HFF-Myc (cell line): ENCODE measurements around the gene ABAT.

Source experiments
- DNase-seq: peaks from one replicate; pipeline ENCODE4 v3.0.0-alpha.2; 2011; ENCODE audit warnings: low read depth; ENCODE audit errors: extremely low read depth
- H3K4me3 ChIP-seq: replicated peaks from 2 replicates; pipeline ENCODE4 v1.5.1; 2011; ENCODE audit warnings: low read depth, mild to moderate bottlenecking, control low read depth, low read length
- TF ChIP-seq, protein P1 (sequence below): IDR thresholded peaks from 2 replicates; pipeline ENCODE4 v1.5.1; 2012; ENCODE audit warnings: mild to moderate bottlenecking, low read depth, low read length, control low read depth; ENCODE audit errors: missing control alignments

Gene ABAT

DNA sequence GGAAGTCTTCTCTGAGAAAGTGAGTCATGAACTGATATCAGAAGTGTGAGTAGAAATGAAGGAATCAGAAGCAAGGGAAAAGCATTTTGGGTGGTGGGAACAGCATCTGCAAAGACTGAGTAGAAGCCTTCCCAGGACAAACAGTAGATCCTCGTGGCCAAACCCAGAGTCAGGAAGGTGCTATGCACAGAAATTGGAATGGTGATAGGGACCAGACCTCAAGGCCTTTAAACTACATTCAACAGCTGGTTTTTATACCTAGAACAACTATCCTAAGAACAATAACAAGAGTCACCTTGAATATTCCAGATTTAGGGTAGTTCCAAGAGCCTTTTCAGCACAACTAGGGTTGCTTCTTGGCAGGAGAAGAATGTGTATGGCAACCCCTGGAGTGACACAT lies 15.3 kb downstream of the ABAT start:
- no peak for DNase-seq
- TF ChIP-seq, protein P1, sequence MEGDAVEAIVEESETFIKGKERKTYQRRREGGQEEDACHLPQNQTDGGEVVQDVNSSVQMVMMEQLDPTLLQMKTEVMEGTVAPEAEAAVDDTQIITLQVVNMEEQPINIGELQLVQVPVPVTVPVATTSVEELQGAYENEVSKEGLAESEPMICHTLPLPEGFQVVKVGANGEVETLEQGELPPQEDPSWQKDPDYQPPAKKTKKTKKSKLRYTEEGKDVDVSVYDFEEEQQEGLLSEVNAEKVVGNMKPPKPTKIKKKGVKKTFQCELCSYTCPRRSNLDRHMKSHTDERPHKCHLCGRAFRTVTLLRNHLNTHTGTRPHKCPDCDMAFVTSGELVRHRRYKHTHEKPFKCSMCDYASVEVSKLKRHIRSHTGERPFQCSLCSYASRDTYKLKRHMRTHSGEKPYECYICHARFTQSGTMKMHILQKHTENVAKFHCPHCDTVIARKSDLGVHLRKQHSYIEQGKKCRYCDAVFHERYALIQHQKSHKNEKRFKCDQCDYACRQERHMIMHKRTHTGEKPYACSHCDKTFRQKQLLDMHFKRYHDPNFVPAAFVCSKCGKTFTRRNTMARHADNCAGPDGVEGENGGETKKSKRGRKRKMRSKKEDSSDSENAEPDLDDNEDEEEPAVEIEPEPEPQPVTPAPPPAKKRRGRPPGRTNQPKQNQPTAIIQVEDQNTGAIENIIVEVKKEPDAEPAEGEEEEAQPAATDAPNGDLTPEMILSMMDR = no peak
- no peak overlapping the region for H3K4me3 ChIP-seq

DNA sequence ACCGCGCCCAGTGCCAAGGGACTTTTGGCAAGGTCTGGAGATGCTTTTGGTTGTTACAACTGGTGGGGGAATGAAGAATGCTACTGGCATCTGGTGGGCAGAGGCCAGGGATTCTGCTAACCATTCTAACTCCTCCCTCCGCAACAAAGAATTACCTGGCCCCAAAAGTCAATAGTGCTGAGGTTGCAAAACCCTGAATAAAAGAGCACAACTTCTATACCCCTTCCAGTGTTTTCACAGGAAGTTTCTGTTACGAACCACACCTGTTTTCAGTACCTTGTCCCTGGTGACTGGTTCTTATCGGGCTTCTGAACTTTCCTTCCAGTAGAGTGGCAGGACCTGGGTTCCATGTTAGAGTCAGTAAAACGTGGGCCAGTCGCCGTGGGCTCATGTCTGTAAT lies 17.3 kb downstream of the ABAT start:
- TF ChIP-seq, protein P1 = no peak
- DNase-seq = no peak
- no peak overlapping the region for H3K4me3 ChIP-seq

DNA sequence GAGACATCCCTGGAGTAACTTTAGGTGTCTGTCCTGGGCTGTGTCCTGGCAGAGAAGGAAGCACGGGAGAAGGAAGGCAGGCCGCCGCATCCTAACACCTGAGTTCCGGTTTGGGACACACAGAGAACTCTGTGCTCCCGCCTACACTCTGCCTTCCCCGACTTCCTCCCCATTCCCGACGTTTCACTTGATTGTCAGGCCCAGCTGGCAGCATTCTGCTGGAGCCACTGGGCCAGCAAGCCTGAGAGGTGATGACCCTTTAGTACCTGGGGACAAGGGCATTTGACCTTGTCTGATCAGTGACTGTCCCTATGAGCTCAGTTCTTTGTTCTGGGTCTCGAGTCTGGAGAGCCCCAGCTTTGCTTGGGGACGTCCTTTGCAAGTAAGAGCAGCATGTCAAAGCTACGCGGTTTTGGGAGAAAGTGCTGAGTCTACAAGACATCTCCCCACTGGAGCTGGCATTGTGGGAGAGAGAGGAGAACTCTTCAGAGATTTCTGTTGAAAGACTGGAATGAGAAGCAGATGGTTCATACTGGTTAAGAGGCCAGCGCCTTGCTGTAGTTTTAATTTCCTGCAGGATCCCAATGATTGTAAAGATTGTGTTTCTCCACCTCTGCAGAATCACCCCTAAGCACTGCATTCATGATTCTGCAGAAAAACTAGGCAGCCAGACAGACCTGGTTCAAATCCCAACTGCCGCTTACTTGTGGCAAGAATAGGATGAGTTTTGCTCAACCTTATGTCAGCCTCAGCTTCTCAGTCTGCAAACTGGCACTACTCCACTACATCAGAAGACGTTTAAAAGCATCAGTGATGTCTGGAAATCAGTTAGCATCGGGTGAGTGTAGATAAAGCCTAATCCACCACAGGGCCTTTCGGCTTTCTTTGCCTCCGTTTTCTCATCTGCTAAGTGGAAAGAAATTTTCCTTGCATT lies 20.6 kb downstream of the ABAT start:
- DNase-seq = no peak
- no peak overlapping the region for H3K4me3 ChIP-seq
- TF ChIP-seq, protein P1 = no peak

DNA sequence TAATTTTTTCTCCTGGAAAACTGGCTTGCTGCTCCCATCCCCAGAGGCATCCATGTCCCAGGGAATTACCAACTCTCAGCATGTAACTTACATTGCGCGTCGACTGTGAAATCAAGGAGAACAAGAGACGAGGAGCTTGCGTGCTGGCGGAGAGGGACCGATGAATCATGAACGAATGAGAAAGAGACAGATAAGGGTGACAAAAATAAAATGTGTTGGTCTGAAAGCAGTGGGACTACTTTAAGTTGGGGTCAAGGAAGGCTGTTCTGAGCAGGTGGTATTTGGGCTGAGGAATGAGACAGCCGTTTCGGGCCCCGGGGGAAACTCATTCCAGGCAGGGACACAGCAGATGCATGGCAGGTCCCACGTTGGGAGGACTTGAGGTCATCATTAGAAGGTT lies 22.5 kb downstream of the ABAT start:
- no peak for DNase-seq
- no peak overlapping the region for H3K4me3 ChIP-seq
- TF ChIP-seq, protein P1 = no peak

DNA sequence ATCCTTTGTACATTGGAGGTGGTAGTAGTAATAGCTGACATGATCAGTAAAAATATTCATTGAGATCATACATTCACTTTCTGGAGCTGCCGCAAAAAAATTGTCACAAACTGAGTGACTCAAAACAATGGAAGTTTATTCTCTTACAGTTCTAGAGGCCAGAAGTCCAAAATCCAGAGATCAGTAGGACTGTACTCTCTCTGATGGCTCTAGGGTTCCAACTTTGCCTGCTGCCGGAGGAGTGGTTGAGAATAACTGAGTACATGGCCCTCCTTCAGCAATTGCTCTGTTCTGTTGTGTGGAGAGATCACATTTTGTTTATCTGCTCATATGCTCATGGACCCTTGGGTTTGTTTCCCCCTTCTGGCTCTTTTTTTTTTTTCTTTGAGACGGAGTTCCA lies 23.5 kb downstream of the ABAT start:
- DNase-seq = no peak
- TF ChIP-seq, protein P1 = no peak
- H3K4me3 ChIP-seq = no peak overlapping the region

DNA sequence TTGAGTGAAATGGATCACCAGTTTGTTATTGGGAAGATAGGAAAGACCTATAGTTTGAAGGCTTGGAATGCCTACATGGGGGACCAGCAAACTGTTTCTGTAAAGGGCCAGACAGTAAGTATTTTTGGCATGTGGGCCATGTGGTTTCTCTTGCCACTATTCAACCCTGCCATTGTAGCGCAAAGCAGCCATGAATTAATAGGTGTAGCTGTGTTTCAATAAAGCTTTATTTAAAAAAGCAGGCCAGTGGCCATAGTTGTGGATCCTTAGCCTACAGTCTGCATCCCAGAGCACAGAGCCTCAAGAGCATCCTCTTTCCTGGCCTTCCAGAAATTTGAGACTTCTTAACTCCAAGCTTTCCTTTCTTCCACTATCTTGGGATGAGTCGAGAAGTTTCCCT lies 29.3 kb downstream of the ABAT start:
- TF ChIP-seq, protein P1 = no peak
- no peak for DNase-seq
- no peak overlapping the region for H3K4me3 ChIP-seq
